Karpas-422 (cell line): ENCODE results near the gene MIGA1. TPM values are rescaled to one million over a fixed set of nuclear protein-coding genes. Genes with fewer than 3 reads are reported as not detected.
A peak's percentile ranks its signal among the peaks of the same experiment; 100 is the strongest.

Source experiments
- DNase-seq: peaks from one replicate; pipeline ENCODE4 v3.0.0-alpha.2; 2015
- H2AFZ ChIP-seq: fragments of 200-600 bp; sonication (generic); 2 replicates; pipeline ENCODE4 v1.6.1; 2014; ENCODE audit warnings: antibody characterized with exemption, low read length, mixed read lengths
- H3K27ac ChIP-seq: fragments of 200-600 bp; sonication (generic); 2 replicates; pipeline ENCODE4 v1.5.1; 2014; ENCODE audit warnings: mild to moderate bottlenecking, low read length, moderate library complexity
- H3K27me3 ChIP-seq: fragments of 200-600 bp; sonication (generic); 2 replicates; pipeline ENCODE4 v1.6.1; 2014; ENCODE audit warnings: low read length, mixed read lengths
- H3K36me3 ChIP-seq: fragments of 200-600 bp; sonication (generic); 2 replicates; pipeline ENCODE4 v1.6.1; 2014; ENCODE audit warnings: low read length, mixed read lengths; ENCODE audit not compliant: insufficient read depth
- H3K4me1 ChIP-seq: fragments of 200-600 bp; sonication (generic); 2 replicates; pipeline ENCODE4 v1.6.1; 2014; ENCODE audit warnings: mild to moderate bottlenecking, low read length, mixed read lengths
- H3K4me2 ChIP-seq: fragments of 200-600 bp; sonication (generic); 2 replicates; pipeline ENCODE4 v1.6.1; 2014; ENCODE audit warnings: low read length, low read depth, mild to moderate bottlenecking; ENCODE audit not compliant: poor library complexity, severe bottlenecking
- H3K4me3 ChIP-seq: fragments of 200-600 bp; sonication (generic); 2 replicates; pipeline ENCODE4 v1.5.1; 2014; ENCODE audit warnings: mild to moderate bottlenecking, antibody characterized with exemption, low read length, mixed read lengths
- H3K79me2 ChIP-seq: fragments of 200-600 bp; sonication (generic); 2 replicates; pipeline ENCODE4 v1.6.1; 2014; ENCODE audit warnings: mild to moderate bottlenecking, low read length, mixed read lengths
- H3K9ac ChIP-seq: fragments of 200-600 bp; sonication (generic); 2 replicates; pipeline ENCODE4 v1.6.0; 2014; ENCODE audit warnings: low read length
- H3K9me2 ChIP-seq: fragments of 200-600 bp; sonication (generic), shearing (Covaris generic); replicated peaks from 2 replicates; pipeline ENCODE4 v1.6.0; 2014; ENCODE audit warnings: mild to moderate bottlenecking, low read length, moderate library complexity; ENCODE audit not compliant: insufficient read depth
- H3K9me3 ChIP-seq: fragments of 300-700, 200-600 bp; sonication (generic); 2 replicates; pipeline ENCODE4 v1.6.1; 2014; ENCODE audit warnings: low read length, mixed read lengths
- H4K20me1 ChIP-seq: fragments of 200-600 bp; sonication (generic); 2 replicates; pipeline ENCODE4 v1.6.1; 2014; ENCODE audit warnings: mild to moderate bottlenecking, antibody characterized with exemption, low read length, low read depth; ENCODE audit not compliant: insufficient read depth
- total RNA-seq: library from RNA; depleted of rRNA; stranded (reverse); fragments of >200 nt; shearing (Covaris generic); gene quantifications from 2 replicates; pipeline ENCODE4 v1.2.3, GENCODE V29; 2014; ENCODE audit warnings: low replicate concordance

The MIGA1 gene
- total RNA-seq, 1 experiment from 2014 or later: 7.5 TPM

GRCh38 chr1:77888781-77889642, 109.6 kb downstream of the MIGA1 start:
- Histone ChIP-seq H3K79me2 (no peaks in the 10 kb centered on the region), H4K20me1 (no peaks in the 10 kb centered on the region), H3K27me3 (no peaks in the 10 kb centered on the region), H3K27ac (no peak overlapping the region), H3K4me1 (peaks cover 16% of the 10 kb centered on the region), H3K9me3 (no peaks in the 10 kb centered on the region), H3K9me2 (no peaks in the 10 kb centered on the region), H3K9ac (peak overlapping the region; percentile 56), H3K4me2 (peak overlapping the region; percentile 66), H3K36me3 (no peaks in the 10 kb centered on the region), H3K4me3 (peak overlapping the region; percentile 64), H2AFZ (peak overlapping the region; percentile 28; the same call in 1 of the 2 replicates)
- DNase-seq: no peak

GRCh38 chr1:77889671-77890070, 110.2 kb downstream of the MIGA1 start:
- no peak overlapping the region for H3K27ac ChIP-seq
- H3K4me2 ChIP-seq: peak overlapping the region; percentile 66
- H3K4me3 ChIP-seq: no peak overlapping the region
- H2AFZ ChIP-seq: no peak overlapping the region
- DNase-seq: no peak
- H3K9me2 ChIP-seq: no peaks in the 10 kb centered on the region
- no peaks in the 10 kb centered on the region for H3K79me2 ChIP-seq
- H3K9ac ChIP-seq: no peak overlapping the region
- H3K27me3 ChIP-seq: no peaks in the 10 kb centered on the region
- no peaks in the 10 kb centered on the region for H3K36me3 ChIP-seq
- no peaks in the 10 kb centered on the region for H4K20me1 ChIP-seq
- H3K9me3 ChIP-seq: no peaks in the 10 kb centered on the region
- H3K4me1 ChIP-seq: peaks cover 16% of the 10 kb centered on the region

GRCh38 chr1:77891200-77891599, 111.8 kb downstream of the MIGA1 start:
- Histone ChIP-seq H3K27ac (no peak overlapping the region), H3K9me2 (no peaks in the 10 kb centered on the region), H3K4me3 (no peak overlapping the region), H4K20me1 (no peaks in the 10 kb centered on the region), H3K9me3 (no peaks in the 10 kb centered on the region), H3K79me2 (no peaks in the 10 kb centered on the region), H2AFZ (no peak overlapping the region), H3K36me3 (no peaks in the 10 kb centered on the region), H3K4me1 (peaks cover 16% of the 10 kb centered on the region), H3K4me2 (no peak overlapping the region), H3K9ac (no peak overlapping the region), H3K27me3 (no peaks in the 10 kb centered on the region)
- DNase-seq: no peak

GRCh38 chr1:77899647-77900320, 120.3 kb downstream of the MIGA1 start:
- H3K27me3 ChIP-seq: no peaks in the 10 kb centered on the region

GRCh38 chr1:77900687-77901293, 121.3 kb downstream of the MIGA1 start:
- H3K9me3 ChIP-seq: no peaks in the 10 kb centered on the region
- H3K4me1 ChIP-seq: no peaks in the 10 kb centered on the region
- no peak overlapping the region for H3K27ac ChIP-seq
- H4K20me1 ChIP-seq: no peaks in the 10 kb centered on the region
- no peaks in the 10 kb centered on the region for H3K36me3 ChIP-seq
- H3K9ac ChIP-seq: no peak overlapping the region
- DNase-seq: peak; percentile 79
- no peak overlapping the region for H3K4me2 ChIP-seq
- H3K79me2 ChIP-seq: no peaks in the 10 kb centered on the region
- no peaks in the 10 kb centered on the region for H3K27me3 ChIP-seq
- no peaks in the 10 kb centered on the region for H3K9me2 ChIP-seq
- no peak overlapping the region for H2AFZ ChIP-seq
- no peak overlapping the region for H3K4me3 ChIP-seq

More at GRCh38 chr1:77899647-77900320, 120.3 kb downstream of the MIGA1 start:
- Histone ChIP-seq H2AFZ (no peak overlapping the region), H3K27ac (no peak overlapping the region), H3K9ac (no peak overlapping the region), H3K36me3 (no peaks in the 10 kb centered on the region), H3K9me3 (no peaks in the 10 kb centered on the region), H3K9me2 (no peaks in the 10 kb centered on the region), H3K79me2 (no peaks in the 10 kb centered on the region), H3K4me1 (no peaks in the 10 kb centered on the region), H3K4me3 (no peak overlapping the region), H3K4me2 (no peak overlapping the region), H4K20me1 (no peaks in the 10 kb centered on the region)
- DNase-seq: no peak

- DNase-seq: no peak
Measured at GRCh38 chr1:77905603-77906002, 126.2 kb downstream of the MIGA1 start.

GRCh38 chr1:77906019-77906545, 126.6 kb downstream of the MIGA1 start:
- no peak for DNase-seq

More at GRCh38 chr1:77905603-77906002, 126.2 kb downstream of the MIGA1 start:
- no peak overlapping the region for H3K4me2 ChIP-seq
- no peaks in the 10 kb centered on the region for H3K4me1 ChIP-seq
- no peaks in the 10 kb centered on the region for H3K9me2 ChIP-seq
- no peaks in the 10 kb centered on the region for H3K79me2 ChIP-seq
- H4K20me1 ChIP-seq: no peaks in the 10 kb centered on the region
- H3K27ac ChIP-seq: no peak overlapping the region
- H3K27me3 ChIP-seq: no peaks in the 10 kb centered on the region
- no peak overlapping the region for H2AFZ ChIP-seq
- H3K4me3 ChIP-seq: no peak overlapping the region
- no peaks in the 10 kb centered on the region for H3K36me3 ChIP-seq
- no peak overlapping the region for H3K9ac ChIP-seq
- H3K9me3 ChIP-seq: no peaks in the 10 kb centered on the region

GRCh38 chr1:77906624-77907023, 127.2 kb downstream of the MIGA1 start:
- Histone ChIP-seq H3K9me2 (no peaks in the 10 kb centered on the region), H4K20me1 (no peaks in the 10 kb centered on the region), H3K4me2 (no peak overlapping the region), H3K4me1 (no peaks in the 10 kb centered on the region), H2AFZ (no peak overlapping the region), H3K36me3 (no peaks in the 10 kb centered on the region), H3K9me3 (no peaks in the 10 kb centered on the region), H3K27ac (no peak overlapping the region), H3K9ac (no peak overlapping the region), H3K4me3 (no peak overlapping the region), H3K79me2 (no peaks in the 10 kb centered on the region), H3K27me3 (no peaks in the 10 kb centered on the region)
- no peak for DNase-seq

More at GRCh38 chr1:77906019-77906545, 126.6 kb downstream of the MIGA1 start:
- Histone ChIP-seq H3K27ac (no peak overlapping the region), H3K36me3 (no peaks in the 10 kb centered on the region), H4K20me1 (no peaks in the 10 kb centered on the region), H3K9me2 (no peaks in the 10 kb centered on the region), H3K4me1 (no peaks in the 10 kb centered on the region), H2AFZ (no peak overlapping the region), H3K9ac (no peak overlapping the region), H3K4me2 (no peak overlapping the region), H3K4me3 (no peak overlapping the region), H3K79me2 (no peaks in the 10 kb centered on the region), H3K9me3 (no peaks in the 10 kb centered on the region), H3K27me3 (no peaks in the 10 kb centered on the region)
